MCF 10A (cell line): ENCODE data around the gene NBEAL2. TPM values are rescaled to one million over a fixed set of nuclear protein-coding genes. Genes with fewer than 3 reads are reported as not detected.

Experiments
- BruUV-seq: library from RNA; stranded (reverse); fragments of 400-500 nt; replicated peaks from 2 replicates; lab custom pipeline; 2021; lab: Mats Ljungman, UMichigan
- CTCF ChIA-PET: fragments of 300-600 bp; sonication (Branson Sonifier 250); formaldehyde crosslinking; extraction: SDS; loops from one replicate; lab custom pipeline; 2021; ENCODE audit warnings: antibody characterized with exemption, inconsistent platforms; lab: Yijun Ruan, JAX
- POLR2A ChIA-PET: fragments of 300-600, 350-650 bp; sonication (Branson Sonifier 250); formaldehyde crosslinking; extraction: SDS; loops from one replicate; lab custom pipeline; 2020; ENCODE audit warnings: antibody characterized with exemption, inconsistent platforms; lab: Yijun Ruan, JAX
- DNase-seq: peaks from one replicate; pipeline ENCODE4 v3.0.0-alpha.2; 2018; ENCODE audit not compliant: unreplicated experiment
- H3K27ac Mint-ChIP-seq: one replicate; pipeline ENCODE4 v1.8.0; 2022; ENCODE audit warnings: mild to moderate bottlenecking, low read depth, mixed read lengths; ENCODE audit not compliant: unreplicated experiment
- H3K27me3 Mint-ChIP-seq: one replicate; pipeline ENCODE4 v1.8.0; 2022; ENCODE audit warnings: mixed read lengths; ENCODE audit not compliant: insufficient read depth, unreplicated experiment
- H3K36me3 Mint-ChIP-seq: one replicate; pipeline ENCODE4 v1.8.0; 2022; ENCODE audit warnings: mild to moderate bottlenecking, moderate library complexity, mixed read lengths; ENCODE audit not compliant: insufficient read depth, unreplicated experiment
- H3K4me1 Mint-ChIP-seq: one replicate; pipeline ENCODE4 v1.8.0; 2022; ENCODE audit warnings: mixed read lengths; ENCODE audit not compliant: insufficient read depth, unreplicated experiment
- H3K4me3 Mint-ChIP-seq: one replicate; pipeline ENCODE4 v1.8.0; 2022; ENCODE audit warnings: mild to moderate bottlenecking, moderate library complexity, mixed read lengths; ENCODE audit not compliant: unreplicated experiment
- H3K9me3 Mint-ChIP-seq: one replicate; pipeline ENCODE4 v1.8.0; 2022; ENCODE audit warnings: mixed read lengths; ENCODE audit not compliant: unreplicated experiment
- CTCF ChIP-seq: fragments of 200-600 bp; IDR thresholded peaks from one replicate; pipeline ENCODE4 v1.8.0; 2022; ENCODE audit warnings: antibody characterized with exemption, mild to moderate bottlenecking; ENCODE audit not compliant: unreplicated experiment
- intact Hi-C: fragments of 100-400 bp; cut with micrococcal nuclease; formaldehyde crosslinking; loops from 2 replicates; pipeline ENCODE4 v1.14.1; 2022
- total RNA-seq: library from RNA; stranded (reverse); gene quantifications from 2 replicates; pipeline ENCODE4 v1.2.3, GENCODE V29; 2022

NBEAL2 gene
- total RNA-seq, 1 experiment from 2014 or later = 14.2 TPM

GRCh38 chr3:46990573-46991374 is 11.3 kb downstream of the NBEAL2 start:
- no peak overlapping the region for H3K4me3 Mint-ChIP-seq
- intact Hi-C loops = no loop called here
- peaks cover 4% of the 10 kb centered on the region for H3K36me3 Mint-ChIP-seq
- H3K27me3 Mint-ChIP-seq = no peaks in the 10 kb centered on the region
- POLR2A ChIA-PET = no interaction called here
- peaks cover 12% of the 10 kb centered on the region for H3K4me1 Mint-ChIP-seq
- no peak for DNase-seq
- TF ChIP-seq CTCF = no peak
- CTCF ChIA-PET = interaction anchor here (0.6 to 1.1 kb wide), 2 partner anchors 9 to 30 kb away, joined by 4 to 7 read pairs; no protein-coding TSS in a partner anchor
- no peak overlapping the region for H3K27ac Mint-ChIP-seq
- H3K9me3 Mint-ChIP-seq = no peaks in the 10 kb centered on the region
- no TSS peak for BruUV-seq

- Mint-ChIP-seq H3K9me3 (no peaks in the 10 kb centered on the region), H3K27me3 (no peaks in the 10 kb centered on the region), H3K36me3 (peaks cover 4% of the 10 kb centered on the region), H3K4me1 (peaks cover 6% of the 10 kb centered on the region), H3K27ac (no peak overlapping the region), H3K4me3 (no peak overlapping the region)
- BruUV-seq = no TSS peak
- TF ChIP-seq CTCF = no peak
- DNase-seq = no peak
- ChIA-PET CTCF (interaction anchor here (0.6 to 1.1 kb wide), 3 partner anchors 8 to 82 kb away, joined by 3 to 7 read pairs (median 4); no protein-coding TSS in a partner anchor), POLR2A (no interaction called here)
- intact Hi-C loops = no loop called here
Observed at GRCh38 chr3:46991406-46992165, 12.1 kb downstream of the NBEAL2 start.

- peaks cover 8% of the 10 kb centered on the region for H3K36me3 Mint-ChIP-seq
- no peak overlapping the region for H3K27ac Mint-ChIP-seq
- ChIA-PET CTCF (interaction anchor here (0.7 to 1.0 kb wide), 2 partner anchors 70 to 83 kb away, joined by 3 read pairs; no protein-coding TSS in a partner anchor), POLR2A (no interaction called here)
- intact Hi-C loops = no loop called here
- H3K9me3 Mint-ChIP-seq = no peaks in the 10 kb centered on the region
- no peak for TF ChIP-seq CTCF
- DNase-seq = no peak
- H3K27me3 Mint-ChIP-seq = no peaks in the 10 kb centered on the region
- no TSS peak for BruUV-seq
- H3K4me3 Mint-ChIP-seq = no peak overlapping the region
- H3K4me1 Mint-ChIP-seq = peaks cover 5% of the 10 kb centered on the region
Observed at GRCh38 chr3:46992231-46992630, 12.8 kb downstream of the NBEAL2 start.

DNA sequence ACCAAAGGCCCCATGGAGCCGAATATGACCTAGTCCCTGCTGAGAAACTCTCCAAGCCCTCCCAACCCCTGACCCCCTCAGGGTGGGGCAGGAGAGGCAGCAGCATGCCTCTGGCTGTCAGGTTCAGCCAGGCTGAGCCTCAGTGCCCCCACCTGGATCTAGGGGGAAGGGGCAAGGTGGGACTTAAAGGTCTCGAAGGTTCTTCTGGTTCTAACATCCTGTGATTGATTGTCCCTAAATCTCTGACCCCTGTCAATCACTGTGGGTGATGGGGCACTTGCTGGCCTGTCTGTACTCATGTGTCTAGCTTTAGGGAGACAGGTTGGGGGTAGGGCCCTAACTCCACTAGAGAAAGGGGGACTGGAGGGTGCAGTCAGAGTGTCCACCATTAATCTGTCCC is 13.8 kb downstream of the NBEAL2 start:
- CTCF ChIA-PET = no interaction called here
- DNase-seq = no peak
- H3K4me3 Mint-ChIP-seq = no peak overlapping the region
- peaks cover 10% of the 10 kb centered on the region for H3K36me3 Mint-ChIP-seq
- H3K27me3 Mint-ChIP-seq = no peaks in the 10 kb centered on the region
- TF ChIP-seq CTCF = no peak
- no TSS peak for BruUV-seq
- POLR2A ChIA-PET = no interaction called here
- H3K4me1 Mint-ChIP-seq = peaks cover 5% of the 10 kb centered on the region
- intact Hi-C loops = no loop called here
- H3K9me3 Mint-ChIP-seq = no peaks in the 10 kb centered on the region
- H3K27ac Mint-ChIP-seq = no peak overlapping the region
